NCI-H2029 treated with DMSO at 0.1 percent for 48 hours (cell line): ENCODE data around the gene PRDM16.
"Not testable (repeated sequence)": the region's sequence is repeated elsewhere in the genome, so short reads cannot be mapped to it uniquely, and the experiment has no call there.

ENCODE experiments used
- DNase-seq: peaks from one replicate; lab custom pipeline; 2025; lab: John Stamatoyannopoulos, UW

The PRDM16 gene

DNA sequence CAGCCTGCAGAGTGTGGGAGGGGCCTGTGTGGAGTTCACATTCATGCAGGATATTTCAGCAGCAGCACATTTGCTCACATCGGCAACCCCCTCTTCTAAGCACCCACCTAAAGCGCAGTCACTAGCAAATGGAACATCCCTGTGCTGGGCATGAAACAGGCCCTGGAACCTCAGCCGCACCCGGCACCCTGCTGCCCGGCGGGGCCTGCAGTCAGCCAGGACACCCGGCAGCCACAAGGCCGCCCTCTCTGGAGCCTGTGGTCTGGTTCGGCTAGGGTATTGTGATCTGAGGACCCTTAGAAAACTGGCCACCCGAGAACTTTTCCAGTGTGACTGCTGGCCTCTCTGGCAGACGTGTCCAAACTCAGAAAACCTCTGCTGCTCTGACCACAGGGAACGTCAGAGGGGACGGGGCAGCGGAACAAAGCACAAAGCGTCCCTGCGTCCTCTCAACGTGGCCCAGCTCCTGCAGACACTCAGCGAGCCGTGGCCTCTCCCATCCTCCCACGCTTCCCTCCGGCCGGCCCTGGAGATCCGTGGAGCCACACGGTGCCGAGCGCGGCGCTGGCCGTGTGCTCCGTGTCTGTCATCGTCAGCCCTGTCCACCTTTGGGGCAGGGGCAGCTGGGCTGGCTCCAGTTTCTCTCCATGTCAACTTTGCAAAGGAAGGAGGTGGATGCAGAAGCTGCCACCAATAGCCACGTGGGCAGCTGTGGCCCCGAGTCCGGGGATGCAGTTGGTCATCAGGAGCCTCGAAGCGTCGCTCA lies 209.6 kb downstream of the PRDM16 start:
- DNase-seq, result no peak

DNA sequence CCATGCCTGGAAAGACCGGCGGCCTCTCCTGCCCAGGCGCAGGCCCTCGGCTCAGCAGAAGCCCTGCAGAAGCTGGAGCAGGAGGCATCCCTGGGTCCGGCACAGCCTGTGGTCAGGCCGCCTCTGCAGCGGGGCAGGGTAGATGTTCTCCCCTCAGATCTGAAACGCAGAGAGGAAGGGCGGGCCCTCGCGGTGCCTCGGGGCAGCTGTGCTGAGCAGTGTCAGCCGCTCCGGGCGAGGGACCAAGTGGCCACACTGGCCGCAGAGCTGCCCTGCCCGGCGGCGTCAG lies 210.1 kb downstream of the PRDM16 start:
- no peak for DNase-seq

DNA sequence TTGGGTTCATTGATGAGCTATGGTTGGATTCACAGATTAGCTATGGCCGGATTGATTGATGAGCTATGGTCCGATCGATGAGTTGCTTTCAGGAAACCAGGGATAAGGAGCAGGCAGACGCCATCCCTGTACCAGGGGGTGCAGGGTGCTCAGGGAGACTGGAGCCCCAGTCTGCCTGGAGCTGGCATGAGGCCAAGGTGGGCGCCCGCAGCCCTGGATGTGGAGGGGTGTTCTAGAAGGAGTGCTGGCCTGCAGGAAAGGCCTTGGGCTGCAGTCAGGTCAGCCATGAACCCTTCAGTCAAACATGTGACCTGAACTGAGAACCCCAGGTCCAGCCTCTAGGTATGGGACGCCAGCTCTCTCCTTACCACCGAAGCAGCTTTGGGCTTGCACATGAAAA lies 212.7 kb downstream of the PRDM16 start:
- DNase-seq, result no peak

DNA sequence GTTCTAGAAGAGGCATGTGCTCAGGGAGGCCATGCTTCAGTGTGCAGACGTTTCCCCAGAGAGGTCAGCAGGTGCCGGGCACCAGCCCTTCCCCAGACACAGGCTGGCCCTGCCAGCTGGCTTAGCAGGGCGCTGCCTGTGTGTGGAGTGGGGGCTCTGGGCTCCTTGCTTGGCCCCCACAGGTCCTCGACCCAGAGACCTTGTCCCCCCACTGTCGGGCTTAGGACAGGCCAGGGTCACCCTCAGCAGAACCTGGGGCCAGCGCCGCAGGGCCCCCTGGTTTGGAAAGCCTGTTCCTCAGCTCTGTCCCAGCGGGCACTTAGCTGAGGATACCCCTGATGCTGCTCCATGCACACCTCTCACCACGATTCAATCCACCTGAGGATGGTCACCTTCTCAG lies 213.2 kb downstream of the PRDM16 start:
- DNase-seq, result no peak

DNA sequence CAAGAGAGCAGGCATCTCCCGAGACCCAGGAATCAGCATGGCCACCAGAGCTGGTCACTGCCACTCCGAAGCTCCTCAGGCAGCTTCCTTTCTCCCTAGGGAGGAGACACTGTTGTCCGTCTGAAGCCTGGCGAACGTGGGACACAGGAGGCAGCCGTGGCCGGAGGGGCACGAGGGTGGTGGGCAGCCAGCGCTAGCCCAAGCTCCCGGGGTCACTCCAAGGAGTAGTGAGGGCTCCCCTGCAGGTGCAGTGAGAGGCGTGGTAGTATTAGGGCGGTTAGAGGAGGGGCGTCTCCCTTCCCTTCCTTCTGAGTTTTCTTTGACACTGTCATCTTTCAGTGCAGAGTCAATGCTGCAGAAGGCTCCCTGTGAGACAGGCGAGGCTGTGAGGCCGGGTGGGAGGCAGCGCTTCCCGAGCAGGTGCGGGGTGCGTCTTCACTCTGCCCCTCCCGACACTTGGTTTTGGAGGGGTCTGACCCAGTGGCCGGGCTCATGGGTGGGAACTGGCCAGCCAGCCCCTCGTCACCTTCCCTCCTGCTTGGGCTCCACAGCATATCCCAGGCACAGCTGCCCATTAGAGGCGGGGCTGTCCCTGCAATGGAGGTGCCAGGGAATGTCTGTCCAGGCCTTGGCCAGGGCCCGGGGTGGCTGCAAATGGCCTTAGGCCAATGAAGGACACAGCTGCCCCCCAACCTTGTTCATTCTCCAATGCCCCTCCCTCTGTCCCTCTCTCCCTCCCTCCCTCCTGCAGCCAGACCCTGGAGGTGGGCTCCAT lies 213.8 kb downstream of the PRDM16 start:
- no peak for DNase-seq

DNA sequence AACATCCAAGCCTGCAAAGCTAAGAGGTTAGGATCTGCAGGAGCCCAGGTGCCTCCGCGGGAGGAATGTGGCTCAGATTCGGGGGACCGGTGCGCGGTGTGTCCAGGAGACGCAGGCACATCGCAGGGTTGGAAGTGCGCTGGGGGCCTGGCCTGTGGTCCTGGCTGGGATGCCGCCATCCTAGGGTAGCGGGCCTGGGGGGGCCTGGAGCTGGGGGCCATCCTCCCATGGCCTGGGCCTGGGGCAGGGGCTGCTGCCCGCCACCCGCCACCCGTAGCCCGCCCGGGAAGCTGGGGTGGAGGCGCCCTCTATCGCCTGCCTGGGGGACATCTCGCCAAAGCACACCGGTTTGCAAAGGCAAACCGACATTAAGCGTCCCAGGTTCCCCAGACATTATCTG lies 214.8 kb downstream of the PRDM16 start:
- DNase-seq, result no peak

DNA sequence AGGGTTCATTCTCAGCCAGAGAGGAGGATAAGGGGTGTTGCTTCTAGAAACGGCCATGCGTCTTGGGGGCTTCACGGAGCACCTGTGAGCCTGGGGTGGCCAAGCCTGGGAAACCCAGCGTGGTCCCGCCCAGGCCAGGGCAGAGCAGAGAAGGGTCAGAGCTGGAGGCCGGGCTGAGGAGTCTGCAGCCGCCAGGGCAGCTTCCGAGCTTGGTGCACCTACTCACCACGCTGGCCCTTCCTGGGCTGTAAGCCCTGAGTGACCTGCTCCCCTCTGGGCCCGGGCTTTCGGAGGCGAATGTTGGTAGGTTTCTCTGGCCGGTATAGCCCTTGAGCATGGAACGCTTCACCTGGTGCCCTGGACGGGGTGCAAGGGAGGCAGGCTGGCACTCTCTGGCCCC lies 215.7 kb downstream of the PRDM16 start:
- DNase-seq, result no peak

DNA sequence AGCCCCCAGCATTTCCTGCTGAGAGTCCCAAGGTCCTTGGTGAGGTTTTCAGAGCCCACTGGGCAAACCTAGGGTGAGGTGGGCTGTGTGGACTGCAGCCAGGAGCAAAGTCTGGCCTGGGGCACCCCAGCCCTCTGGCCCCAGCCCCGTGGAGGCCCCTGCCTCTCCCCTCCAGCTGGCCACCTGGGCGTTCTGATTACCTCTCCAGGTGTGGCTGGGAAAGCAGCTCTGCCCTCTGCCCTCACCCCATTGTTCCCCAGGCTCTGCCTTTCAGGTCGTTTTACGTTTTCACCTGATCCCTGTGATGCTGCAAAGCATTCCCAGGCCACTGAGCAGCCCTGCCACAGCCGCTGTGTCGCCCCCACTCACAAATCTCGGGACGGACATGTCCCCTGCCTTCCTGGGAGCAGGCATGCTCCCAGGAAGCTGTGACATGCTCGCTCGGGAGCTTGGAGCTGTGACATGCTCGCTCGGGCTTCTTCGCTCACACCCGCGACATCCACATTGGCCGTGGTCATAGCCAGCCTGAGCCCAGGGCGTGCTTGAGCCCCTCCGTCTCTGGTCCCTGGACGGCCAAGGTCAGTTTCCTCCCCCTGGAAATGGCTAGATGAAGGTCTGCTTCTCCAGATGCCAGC lies 216.2 kb downstream of the PRDM16 start:
- DNase-seq, result no peak

DNA sequence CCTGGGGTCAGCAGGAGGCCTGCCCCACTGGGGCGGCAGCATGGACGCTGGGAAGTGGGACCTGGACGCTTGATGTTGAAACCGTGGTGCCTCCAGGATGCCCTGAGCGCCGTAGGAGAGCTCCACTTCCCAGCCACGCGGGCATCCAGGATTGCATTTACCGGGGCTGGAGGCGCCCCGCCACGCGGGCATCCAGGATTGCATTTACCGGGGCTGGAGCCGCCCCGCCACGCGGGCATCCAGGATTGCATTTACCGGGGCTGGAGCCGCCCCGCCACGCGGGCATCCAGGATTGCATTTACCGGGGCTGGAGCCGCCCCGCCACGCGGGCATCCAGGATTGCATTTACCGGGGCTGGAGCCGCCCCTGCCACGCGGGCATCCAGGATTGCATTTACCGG lies 218.1 kb downstream of the PRDM16 start:
- DNase-seq, result not testable (repeated sequence)

DNA sequence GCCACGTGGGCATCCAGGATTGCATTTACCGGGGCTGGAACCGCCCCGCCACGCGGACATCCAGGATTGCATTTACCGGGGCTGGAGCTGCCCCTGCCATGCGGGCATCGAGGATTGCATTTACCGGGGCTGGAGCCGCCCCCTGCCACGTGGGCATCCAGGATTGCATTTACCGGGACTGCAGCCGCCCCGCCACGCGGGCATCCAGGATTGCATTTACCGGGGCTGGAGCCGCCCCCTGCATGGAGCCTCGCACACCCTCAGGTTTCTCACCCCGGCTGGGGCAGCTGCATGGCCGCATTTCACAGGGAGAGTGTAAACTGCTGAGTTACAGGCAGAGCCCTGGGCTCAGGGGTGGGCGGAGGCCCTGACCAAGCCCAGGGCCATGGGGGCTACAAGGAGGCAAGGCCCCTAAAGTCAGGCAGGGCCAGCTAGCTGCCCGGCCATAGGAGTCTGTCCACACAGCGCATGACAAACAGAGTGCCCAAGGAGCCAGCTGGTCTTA lies 218.7 kb downstream of the PRDM16 start:
- DNase-seq, result no peak

DNA sequence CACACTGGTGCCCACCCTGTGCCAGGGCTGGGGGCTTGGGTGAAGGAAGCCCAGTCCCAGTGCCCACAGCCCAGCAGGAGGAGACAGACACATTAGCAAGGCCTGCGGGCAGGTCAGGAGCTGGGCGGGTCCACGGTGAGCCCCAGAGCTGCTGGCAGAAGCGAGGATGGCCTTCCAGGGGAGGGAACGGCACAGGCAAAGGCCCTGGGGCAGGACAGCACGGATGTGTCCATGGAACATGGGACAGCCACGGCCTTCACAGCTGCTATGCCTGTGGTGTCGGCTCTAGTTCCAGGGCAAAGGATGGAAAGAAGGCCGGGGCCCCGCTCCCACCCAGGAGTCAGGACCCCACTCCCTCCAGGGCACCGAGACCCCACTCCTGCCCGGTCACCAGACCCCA lies 220.5 kb downstream of the PRDM16 start:
- no peak for DNase-seq

DNA sequence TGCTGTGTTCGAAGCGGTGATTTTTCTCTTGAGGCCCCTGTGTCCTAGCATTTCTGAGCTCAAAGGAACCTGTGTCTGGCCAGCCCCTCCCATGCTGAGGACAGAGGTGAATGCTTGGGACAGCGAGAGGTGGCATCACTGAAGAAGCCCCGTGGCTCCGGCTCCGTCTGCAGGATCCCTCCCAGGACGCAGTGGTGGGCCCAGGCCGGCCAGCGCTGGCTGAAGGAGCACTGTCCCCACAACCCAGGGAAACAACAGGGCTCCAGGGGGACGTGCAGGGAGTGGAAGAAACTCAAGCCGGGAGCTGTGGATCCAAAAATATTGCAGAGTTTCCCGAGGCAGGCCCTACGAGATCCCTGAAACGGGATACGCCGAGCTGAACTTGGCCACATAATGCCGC lies 221.4 kb downstream of the PRDM16 start:
- DNase-seq, result no peak

DNA sequence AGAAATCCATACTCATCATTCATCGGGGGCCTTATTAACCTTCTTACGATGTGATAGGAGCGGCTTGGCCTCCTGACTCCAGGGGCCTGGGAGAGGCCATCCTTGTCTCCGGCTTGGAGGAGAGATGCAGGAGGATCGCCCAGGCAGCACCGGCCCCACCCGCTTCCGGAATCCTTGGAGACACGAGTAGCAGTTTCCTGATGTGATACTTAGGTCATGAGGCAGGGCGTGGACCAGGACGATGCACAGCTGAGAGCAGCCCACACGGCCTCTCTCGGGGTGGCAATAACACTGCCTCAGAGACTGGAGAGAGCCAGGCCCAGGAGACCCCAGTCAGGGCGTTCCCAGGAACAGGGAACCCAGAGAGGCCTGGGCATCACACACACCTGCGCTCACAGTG lies 221.9 kb downstream of the PRDM16 start:
- no peak for DNase-seq

DNA sequence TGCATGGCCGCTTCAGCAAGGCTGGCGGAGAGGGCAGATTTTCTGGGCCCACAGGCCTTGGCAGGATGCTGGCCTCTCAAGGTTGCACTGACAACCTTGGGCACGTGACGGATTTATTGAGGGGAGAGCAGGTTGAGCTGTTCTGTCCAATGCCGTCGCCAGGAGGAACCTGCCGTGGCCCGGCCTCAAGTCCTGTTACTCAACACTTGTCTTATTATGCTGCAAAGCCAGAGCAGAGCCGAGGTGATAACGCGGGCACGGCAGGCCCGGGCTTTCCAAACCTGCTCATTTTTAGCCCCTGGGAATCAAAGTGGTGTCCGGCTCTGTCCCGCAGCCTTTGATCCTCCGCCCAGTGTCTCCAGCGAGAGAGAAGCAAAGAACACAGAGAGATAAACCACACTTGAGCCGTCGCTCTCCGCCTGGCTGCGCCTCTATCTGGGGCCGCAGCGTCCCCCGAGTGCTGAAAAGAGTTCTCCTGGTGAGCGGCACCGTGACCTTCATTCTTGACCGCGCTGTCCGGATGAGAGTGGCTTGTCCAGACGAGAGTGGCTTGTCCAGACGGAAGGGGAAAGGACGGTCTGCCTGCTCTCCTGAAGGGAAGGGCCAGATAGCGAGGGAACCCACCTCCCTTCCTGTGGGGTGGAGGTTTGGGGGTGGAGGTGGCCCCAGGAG lies 223.2 kb downstream of the PRDM16 start:
- no peak for DNase-seq

DNA sequence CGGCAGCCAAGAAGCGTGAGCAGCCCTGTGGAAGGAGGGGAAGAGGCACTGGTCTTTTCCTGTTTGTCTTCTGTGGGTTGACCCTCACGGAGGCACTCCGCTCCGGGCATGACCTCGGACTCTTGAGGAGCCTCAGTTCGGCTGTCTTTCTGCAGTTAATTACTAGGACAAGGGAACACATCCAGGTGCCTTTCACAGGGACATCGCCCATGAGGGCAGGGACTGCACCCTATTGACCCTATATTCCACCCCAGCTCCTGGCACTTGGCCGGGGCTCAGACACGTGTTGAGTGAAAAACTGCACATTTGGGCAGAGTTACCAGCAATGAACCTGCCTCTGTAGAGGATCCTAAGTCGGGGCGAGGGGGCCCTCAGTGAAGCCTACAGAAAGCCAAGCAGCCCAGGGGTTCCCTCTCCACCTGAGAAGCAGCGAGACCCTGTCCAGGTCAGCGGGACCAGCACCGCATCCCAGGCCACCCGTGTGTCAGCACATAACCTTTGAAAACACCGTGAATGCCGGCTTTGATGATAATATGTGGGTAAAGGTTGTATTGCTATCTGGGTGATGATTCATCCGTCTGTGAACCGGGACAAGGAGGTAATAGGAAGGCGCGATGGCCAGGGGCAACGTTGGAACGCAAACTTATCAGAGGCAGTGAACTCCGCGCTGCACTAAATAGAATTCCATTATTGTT lies 224.0 kb downstream of the PRDM16 start:
- DNase-seq, result no peak

DNA sequence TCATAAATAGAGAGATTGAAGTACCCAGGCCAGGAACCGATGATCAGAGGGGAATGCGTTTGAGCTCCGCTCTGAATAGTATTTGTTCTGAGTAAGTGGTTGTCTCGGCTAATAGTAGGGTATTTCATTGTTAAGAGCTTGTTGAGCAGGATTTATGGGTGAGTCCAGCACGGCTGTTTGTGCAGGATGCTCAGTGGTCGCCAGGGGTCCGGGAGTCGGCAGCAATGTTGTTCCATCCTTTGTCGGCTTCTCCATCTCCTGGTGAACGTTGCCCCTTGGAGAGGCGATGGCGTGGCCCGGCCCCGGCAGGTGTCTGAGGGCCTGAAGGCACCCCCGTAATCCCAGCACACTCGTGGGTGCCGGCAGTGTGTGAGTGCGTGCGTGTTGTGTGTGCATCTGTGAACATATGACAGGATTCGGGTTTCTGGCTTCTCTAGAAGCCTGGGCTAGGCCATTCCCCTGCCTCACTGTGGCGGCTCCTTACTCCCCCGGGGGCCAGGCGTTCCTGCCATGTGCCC lies 224.6 kb downstream of the PRDM16 start:
- no peak for DNase-seq

DNA sequence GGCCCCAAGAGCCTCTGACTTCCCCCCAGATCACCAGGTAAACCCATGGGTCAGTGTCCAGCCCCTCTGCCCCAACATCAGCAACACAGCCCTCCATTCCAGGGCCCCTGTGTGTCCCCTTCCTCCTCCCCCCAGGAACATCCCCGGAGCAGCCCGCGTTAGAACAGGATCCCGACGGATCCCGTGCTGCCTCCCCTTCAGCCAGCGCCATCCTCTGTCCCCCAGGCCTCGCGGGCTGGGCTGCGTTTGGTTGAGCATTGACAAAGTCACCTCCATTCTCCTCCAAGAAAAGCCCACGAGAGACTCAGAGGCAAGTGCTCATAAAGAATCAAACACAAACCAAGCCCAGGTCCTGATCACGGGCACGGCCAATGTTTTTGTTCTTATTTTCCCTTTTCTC lies 225.4 kb downstream of the PRDM16 start:
- DNase-seq, result no peak

DNA sequence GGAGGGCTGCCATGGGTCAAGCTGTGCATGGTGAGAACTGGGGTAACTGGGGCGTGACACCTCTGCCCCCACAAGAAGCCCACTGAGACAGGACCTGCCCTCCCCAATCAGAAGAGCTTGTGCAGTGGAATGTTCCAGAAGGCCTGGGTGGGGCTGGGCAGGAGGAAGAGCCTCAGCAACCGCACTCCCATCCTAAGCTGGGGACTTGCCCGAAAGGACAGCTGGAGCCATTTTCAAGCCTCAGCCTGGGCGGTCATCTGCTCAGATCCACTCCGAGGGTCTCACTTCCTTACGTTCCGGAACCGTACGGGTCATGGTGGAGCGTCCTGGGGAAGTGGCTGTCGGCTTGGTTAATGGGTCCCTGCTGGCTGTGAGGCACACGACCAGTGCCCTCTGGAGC lies 226.8 kb downstream of the PRDM16 start:
- no peak for DNase-seq

DNA sequence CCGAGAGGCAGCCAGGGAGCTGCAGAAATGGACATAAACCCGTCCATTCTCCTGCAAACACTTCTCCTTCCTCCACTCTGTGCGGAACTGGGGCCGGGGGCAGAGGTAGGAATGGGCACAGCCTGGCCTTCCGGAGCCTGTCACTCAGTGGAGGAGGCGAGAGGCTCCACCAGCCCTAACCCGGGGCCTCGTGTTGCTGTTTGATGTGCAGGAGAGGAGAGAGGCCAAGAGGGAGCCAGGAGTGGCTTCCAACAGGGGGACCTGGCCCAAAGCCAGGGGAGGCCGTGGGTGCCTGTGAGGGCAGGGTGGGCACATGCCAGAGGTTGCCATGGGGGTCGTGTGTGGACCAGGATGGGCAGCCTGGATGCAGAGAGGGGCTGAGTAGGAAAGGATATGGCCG lies 227.3 kb downstream of the PRDM16 start:
- no peak for DNase-seq

DNA sequence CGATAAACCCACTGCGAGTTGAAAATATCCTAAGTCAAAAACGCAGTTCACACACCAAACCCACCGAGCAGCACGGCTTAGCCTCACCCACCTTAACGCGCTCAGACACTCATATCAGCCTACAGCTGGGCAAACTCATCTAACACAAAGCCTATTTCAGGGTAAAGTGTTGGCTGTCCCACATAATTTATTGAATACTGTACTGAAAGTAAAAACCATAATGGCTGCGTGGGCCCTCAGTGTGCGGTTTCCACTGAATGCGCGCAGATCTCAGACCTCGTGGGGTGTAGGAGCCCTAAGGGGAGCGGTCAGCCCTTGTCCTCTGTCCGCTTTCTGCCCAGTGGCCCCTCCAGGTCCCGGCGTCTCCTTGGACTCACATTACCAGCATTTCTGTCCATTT lies 227.8 kb downstream of the PRDM16 start:
- no peak for DNase-seq

DNA sequence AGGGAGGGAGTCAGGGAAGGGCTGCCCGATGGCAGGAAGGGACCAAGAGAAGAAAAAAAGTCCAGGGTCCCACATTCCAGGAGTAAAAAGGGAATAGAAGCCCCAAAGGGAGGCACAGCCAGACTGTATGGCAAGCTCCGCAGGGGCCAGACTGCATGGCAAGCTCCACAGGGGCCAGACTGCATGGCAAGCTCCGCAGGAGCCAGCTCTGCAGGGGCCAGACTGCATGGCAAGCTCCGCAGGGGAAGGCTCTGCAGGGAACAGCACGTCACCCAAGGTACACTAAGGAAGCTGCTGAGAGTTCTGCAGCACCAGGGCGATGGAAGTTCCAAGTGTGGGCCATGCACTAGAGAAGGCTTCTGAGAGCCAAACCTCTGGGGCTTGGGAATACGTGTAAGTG lies 228.8 kb downstream of the PRDM16 start:
- DNase-seq, result no peak

DNA sequence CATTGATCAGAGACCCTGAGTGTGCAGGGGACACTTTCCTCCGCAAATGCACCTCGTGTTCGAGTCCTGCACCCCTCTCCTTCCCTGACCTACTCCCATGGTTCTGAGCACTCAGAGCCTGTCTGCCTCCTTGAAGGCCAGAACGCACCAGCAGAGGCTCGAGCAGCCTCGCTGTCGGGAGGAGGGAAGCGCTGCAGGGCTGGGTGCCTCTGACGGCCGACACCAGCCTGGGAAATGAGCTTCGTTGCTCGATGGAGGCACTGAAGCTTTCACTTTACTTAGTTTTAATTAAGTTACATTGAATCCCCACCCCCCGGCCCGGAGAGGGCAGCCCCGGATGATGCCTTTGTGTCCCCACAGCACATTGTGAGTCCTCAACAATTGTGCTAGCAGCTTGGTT lies 229.2 kb downstream of the PRDM16 start:
- DNase-seq, result no peak
